TTC549 (cell line): ENCODE data around the gene LRP1B.

Experiments
- FAIRE-seq: peaks from 2 replicates; lab custom pipeline; 2012; peaks lifted over from hg19 to GRCh38; lab: Jason Lieb, UNC

Gene LRP1B

DNA sequence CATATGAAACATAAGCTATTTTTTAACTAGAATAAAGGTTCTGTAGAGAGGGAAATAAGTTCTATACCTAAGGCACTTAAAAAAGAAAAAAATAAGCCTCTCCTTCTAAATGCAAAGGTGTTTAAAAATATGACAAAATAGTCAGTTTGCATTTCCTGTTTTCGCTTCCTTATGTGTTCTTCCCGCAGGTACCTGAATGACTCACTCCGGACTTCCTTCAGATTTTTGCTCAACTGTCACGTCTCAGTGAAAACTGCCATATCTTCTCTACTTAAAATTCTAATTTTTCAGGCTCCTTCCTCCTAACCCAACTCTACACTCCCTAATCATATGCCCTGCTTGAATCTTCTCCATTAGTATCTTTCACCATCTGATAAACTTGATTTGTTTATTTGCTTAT, 1333.1 kb downstream of the LRP1B start:
- no peak for FAIRE-seq

DNA sequence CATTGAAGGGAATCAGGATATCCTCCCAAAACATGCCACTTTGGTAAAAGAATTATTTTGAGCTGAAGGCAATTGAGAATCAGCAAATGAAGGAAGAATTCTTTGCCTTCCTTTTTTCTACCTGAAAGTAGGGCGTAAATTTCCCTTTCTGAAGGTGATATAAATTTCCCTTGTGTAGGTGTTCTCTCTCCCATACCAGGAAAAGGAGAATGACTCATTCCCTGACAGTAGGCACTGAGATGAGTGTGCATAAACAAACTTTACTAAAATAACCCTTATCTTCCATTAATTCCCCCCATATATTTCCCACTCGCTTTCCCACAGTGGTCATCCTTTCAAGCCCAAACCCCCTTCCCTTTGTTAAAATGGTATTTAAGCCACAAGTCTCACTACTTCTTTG, 1339.0 kb downstream of the LRP1B start:
- no peak for FAIRE-seq

DNA sequence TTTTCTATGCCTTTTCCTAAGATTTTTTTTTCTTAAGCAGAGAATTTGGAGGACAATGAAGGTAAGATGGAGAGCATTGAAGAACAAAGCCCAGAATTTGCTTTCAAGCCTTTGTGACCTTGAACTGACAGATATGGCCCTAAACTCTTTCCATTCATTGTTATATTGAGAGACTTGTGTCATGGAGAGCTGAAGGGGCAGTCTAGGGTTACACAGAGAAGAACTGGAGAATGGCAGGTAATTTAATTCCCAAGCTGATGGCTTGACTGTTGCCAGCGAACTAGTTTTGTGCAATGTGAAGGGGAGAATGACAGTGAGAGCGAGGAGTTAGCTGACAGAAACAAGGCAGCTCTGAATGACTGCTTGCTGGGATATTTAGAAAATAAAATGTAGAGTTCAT, 1344.2 kb downstream of the LRP1B start:
- FAIRE-seq, result no peak

DNA sequence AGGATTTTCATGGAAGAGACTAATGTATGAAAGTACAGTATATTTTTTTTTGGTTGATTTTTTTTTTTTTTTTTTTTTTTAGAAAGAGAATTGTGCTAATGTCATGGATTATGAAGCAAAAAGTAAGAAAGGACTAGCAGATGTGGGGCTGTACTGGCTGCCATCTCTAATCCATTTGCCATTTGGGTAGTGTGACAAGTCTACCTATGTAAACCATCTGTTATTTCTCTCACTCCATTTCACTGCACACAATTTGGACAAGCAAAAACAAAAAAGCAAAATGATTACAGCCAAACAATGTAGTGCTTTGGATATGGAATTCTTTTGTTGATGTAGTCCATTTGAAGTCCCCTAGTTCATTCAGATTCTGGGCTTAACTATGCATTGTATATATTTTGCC, 1355.4 kb downstream of the LRP1B start:
- FAIRE-seq, result no peak

DNA sequence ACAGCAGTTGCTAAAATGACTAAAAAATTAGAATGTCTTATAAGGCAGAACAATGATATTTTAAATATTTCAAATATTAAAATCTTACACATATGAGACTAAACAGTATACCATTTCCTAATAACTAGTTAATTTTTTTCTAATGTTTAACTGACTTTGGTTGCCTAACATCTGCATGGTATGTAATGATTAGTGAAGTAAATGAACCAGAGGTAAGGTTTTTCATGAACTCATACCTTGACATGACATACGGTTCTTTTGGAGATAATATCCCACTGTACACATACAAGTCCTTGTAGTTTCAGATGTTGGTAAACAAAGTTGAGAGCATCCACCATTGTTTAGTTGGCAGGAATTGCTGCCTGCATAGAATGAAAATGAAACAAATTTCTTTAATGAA, 1360.2 kb downstream of the LRP1B start:
- FAIRE-seq, result no peak

DNA sequence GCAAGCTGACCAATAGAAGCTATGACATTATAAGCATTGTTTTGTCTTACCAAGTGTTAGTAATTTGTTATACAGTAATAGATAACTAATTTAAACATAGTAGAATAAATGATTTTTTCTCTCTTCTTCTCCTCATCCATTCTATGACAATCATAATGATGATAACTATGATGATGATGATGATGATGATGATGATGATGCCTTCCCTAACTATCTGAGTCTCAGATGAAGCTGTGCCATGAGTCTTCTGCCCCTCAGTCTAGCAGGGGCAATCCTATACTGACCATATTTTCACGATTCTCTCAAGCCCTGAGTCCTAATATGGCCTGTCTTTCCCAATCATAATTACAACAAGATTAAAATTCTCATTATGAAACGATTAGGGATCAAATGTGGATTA, 1369.0 kb downstream of the LRP1B start:
- no peak for FAIRE-seq

DNA sequence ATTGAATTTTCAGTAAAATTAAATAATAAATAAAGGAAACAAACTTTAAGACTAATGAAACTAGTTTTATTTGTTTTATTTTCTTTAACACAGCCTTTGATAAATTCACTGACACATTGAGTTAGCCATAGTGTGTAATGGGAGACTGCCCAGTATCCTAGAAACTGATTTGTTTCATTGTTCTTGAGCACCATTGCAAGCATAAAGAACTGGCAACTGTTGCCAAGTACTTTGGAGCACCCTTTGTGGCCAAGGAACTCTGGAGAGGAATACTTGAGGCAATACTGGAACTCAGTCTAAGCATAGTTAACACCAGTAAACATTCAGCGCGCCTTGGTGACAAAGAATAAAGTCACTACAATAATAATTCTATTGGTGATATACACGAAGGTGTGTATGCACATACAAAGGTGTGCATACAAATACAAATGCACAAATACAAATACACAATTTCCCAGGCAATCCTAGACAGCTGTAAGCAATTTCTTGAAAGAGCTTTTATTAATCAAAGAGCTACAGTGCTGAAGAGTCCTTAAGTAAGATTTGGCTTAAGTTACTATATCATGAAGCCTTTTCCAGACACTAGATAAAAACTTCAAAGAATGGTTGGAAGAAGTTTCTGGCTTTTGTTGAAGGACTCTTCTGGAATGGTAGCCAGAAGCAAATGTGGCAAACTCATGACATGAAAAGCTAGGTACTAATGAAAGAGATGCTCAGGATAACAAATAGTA, 1371.2 kb downstream of the LRP1B start:
- FAIRE-seq, result no peak

DNA sequence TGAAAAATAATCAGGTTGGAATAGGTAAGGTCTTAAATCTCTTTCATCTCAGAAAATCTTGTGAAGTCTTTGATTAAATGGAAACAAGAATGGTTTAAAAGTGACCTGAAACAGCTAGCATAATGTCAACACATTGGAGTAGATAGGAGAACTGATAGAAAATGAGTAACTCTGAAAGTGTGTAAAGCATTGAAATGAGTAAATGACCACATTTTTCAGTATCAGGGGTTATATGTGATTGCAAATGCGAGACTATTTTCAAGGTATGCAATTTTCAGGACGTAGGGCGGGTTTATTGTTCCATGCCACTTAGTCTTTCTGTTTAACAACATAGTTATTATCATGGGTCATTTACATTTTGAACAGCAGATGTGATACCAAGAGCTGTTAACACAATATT, 1383.2 kb downstream of the LRP1B start:
- FAIRE-seq, result no peak

DNA sequence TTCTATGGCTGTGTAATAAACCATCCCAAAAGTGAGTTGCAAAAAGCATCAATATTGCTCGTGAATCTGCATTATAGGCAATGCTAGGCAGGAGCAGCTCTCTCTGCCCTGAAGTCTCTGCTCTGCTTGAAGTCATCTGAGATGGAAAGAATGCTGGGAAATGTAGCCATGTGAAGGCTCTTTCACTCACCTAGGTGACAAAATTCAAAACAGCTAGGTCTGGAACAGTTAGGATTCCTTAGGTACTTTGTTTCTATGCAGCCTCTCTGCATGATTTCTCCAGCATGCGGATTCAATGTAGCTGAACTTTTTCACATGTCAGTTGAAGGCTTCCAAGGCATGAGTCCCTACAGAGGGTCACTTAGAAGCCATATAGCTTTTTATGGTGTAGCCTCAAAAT, 1383.7 kb downstream of the LRP1B start:
- no peak for FAIRE-seq

DNA sequence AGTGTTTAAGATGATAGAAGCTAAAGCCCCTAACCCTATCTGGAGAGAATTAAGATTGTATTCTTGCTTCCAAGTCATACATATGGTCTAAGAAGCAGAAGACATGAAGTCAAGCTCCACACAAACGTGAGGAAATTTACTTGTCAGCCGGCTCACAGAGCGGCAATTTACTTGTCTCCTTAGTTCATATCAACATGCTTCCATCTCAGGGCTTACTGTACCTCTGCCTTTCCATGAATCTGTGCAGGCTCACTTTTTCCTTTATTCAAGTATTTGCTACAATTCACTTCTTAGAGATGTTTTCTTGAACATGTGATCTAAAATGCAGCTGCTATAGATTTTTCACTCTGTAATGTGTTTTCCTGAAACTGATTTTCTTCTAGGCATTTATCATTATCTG, 1386.4 kb downstream of the LRP1B start:
- no peak for FAIRE-seq

DNA sequence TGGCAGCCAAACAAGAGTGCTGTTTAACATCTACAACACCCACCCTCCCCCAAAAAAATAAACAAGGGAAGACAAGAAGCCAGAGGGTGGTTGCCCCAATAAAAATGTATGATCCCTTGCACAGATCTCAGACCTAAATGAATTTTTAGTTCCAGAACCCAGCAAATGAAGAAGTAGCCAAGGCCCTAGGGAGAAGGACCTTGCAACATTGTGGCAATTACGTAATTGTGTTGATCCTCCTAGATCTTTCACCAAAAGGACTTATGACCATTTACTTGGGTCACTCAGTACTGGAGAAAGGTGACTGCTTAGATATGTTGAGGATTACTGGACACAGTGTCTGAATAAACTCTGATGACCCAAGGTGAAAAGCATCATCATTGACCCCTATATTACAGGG, 1393.8 kb downstream of the LRP1B start:
- FAIRE-seq, result no peak

DNA sequence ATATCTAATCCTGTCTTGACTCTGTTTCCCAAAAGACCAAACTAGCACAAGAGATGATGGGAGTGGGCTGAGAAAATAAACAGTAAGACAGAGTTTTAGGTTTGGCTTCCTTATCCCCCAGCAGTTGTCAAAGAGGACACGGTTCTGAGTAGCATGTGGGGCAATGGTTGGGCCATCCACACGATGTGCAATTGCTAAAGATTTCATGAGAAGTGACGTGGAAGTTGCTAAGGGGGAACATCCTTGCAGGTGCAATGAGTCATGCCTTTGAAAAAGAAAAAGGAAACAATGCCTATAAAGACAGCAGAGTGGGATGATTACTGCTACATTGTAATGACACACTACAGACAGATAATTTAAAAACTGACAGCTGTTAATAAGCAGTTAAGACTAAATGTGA, 1395.8 kb downstream of the LRP1B start:
- no peak for FAIRE-seq

DNA sequence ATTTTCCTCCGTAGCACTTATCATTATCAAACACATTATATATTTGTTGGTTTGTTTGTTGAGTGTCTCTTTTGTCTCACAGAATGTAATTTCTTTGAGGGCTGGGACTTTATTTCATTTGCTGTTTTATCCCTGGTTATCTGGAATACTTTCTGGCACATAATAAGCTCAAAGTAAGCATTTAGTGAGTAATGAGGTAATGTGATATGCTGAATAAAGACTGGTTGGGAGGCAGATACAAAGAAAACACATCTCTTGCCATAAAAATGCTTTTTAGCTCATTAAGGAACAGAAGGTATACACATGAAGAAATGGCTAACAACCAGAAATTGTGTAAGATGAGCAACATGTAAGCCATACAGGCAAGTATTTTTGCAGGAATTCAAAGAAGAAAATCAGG, 1411.8 kb downstream of the LRP1B start:
- no peak for FAIRE-seq

DNA sequence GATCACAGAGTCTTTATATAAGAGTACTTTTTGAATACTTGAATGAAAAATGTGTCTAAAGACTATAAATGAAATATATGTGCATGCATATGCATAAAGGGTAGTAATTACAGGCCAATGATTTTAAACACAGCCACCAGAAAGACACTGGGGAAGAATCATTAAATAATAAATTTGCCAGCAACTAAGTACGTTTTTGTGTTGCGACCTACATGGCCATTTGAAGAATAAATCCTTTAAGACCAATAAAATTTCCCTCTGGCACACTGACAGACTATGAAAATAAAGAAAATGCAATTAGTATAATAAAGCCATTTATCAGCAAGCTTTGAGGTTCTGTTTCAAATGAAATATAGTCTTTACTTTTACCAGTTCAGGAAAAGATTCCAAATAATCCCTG, 1413.3 kb downstream of the LRP1B start:
- no peak for FAIRE-seq

DNA sequence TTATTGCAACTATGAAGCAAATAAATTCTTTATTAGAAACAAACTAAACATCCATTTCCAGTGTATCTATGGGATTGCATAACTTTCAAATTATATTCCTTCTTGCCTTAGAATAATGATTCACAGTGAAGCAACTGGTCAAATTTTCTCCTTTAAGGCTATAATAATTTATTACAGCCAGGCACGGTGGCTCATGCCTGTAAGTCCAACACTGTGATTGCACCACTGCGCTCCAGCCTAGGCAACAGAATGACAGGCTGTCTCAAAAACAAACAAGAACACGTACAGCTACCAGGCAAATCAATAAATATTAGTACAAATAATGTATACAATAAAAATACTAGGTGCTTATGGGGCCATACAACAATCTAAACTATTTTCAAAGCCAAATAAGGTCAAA, 1416.2 kb downstream of the LRP1B start:
- no peak for FAIRE-seq

DNA sequence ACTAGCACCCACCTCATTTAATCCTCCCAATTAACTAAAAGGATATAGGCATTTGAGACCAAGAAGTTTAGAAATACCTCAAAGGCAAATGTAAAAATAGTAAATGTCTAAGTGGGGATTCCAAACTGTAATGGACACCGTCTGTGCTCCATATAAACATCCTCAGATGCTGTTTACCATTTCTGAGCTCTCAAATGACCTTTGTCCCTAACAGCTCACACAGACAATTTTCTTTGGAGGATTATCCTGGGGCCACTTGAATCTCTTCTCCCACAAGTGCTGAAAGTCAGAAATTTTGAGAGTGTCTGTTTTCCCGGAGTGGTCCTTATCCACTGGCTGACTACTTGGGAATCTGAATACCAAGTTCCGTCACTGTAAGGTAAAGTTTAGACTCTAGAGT, 1418.9 kb downstream of the LRP1B start:
- no peak for FAIRE-seq

DNA sequence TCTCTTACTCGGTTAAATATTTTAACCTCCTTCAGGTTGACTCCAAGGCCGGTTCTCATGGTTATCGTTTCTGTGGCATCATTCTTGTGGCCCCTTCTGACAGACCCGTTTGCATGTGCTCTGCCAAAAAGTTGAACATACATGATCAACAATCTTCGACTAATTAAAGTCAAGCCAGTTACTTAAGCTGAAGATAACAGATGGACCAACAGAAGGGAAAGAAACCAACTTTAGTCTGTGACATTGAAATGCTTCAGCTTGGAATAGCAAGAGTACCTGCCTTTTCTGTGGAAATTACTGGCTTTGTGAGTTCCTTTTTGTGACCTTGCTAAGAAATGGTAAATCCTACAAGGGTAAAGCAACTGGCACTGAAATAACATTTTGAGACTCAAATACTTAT, 1429.1 kb downstream of the LRP1B start:
- FAIRE-seq, result no peak

DNA sequence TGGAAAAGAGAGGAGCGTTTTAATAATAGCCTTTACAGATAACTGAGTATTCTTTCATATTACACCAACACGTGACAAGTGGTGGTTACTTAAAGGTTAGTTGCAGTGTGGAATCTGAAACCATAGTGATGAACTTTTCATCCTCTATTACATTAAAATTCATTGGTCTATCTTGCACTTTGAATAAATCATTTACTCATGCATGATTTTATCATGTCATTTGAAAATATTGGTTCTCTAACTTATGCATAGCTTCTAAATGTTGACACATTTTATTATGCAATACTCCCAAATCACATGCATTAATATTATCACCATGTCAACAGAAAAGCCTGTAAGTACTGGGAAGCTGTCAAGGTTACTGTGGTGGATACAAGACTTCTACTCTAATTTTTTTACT, 1432.2 kb downstream of the LRP1B start:
- no peak for FAIRE-seq

DNA sequence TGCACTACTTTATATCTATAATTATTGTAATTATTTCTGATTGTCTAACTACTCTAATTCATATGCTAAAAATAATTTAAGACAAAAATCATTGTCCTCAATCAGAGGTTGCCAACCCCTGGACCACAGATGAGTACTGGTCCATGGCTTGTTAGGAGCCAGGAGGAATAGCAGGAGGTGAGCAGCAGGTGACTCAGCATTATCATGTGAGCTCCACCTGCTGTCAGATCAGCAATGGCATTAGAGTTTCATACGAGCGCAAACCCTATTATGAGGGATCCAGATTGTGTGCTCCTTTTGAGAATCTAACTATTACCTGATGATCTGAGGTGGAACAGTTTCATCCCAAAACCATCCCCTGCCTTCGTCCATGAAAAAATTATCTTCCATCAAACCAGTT, 1434.4 kb downstream of the LRP1B start:
- no peak for FAIRE-seq

DNA sequence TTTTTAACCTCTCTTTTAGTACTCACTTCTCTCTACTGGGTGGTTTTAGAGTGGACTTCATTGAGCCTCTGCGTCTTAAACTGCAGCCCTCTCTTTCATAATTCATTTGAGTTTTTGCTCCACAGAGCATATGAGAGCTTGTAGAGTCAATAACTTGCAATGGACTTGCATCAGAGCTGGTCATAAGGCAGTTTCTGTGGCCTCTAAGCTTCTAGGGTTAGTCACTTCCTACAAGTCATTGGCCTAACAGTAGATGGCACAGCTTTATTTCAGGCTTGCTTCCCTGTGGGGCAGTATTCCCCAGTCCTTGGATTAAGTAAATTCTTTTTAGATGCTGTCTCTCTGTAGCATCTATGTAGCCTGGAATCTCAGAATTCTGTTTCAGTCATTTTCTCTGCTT, 1435.7 kb downstream of the LRP1B start:
- FAIRE-seq, result no peak

DNA sequence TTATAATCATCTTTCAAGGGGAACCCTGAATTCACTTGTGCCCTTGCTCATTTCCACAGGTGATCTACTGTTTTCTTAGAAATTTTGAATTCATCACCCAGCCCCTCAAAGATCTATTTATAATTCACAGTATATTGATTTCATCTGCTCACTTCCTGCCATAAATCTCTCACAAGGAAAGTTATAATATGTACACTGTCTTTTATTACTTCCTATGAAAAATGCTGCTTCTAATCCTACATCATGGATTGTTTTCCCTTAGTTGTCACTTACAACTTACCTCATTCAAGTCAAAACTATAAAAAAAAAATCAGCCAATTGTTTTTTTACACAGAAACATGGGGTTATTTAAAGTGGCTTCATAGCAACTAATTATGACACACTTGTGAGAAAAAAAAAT, 1443.0 kb downstream of the LRP1B start:
- no peak for FAIRE-seq

DNA sequence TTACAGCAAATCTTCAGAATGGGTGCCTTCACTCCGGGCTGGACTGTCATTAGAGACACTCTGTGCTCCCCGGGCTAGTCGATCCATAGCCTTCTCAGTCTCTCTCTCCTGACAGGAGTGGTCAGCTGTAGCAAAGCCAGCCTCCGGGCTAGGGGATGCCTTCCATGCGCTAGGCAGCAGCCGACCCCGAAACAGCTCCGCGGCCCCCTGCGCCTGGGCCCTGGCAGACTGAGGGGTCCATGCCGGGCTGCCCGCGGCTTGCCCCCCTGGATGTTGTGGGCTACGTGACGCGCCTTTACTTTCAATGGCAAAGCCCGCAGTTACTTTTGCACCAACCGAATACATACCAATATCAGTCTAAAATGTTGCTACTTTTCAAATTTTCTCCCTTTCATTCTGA, 1447.2 kb downstream of the LRP1B start:
- no peak for FAIRE-seq

DNA sequence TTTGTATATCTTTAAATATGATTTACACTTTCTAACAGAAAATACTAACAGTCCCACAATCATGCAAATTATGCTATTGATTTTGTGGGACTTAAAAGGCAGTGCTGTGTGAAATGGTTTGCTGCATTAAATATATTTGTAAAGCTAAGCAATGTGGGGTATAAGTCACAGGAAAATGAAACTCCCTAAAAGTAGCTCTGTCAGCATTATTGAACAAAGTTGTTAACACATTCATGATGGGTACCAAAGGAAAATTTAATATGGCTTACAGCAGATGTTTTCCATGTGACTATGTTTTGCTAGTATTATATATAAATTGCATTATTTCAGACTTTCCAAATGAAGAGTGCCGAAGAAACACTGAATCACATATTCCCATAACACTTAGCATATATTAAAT, 1450.0 kb downstream of the LRP1B start:
- FAIRE-seq, result no peak

DNA sequence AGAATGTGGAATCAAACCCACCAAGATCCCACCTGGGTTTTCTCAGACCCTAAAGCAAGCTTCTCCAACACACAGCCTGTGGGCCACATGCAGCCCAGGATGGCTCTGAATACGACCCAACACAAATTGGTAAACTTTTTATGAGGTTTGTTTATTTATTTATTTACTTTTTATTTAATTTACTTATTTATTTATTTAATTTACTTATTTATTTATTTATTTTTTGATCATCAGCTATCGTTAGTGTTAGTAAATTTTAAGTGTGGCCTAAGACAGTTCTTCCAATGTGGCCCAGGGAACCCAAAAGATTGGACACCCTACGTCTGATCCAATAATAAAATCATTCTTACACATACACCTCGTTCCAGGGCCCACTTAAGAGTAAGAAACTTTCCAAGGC, 1451.1 kb downstream of the LRP1B start:
- FAIRE-seq, result no peak

DNA sequence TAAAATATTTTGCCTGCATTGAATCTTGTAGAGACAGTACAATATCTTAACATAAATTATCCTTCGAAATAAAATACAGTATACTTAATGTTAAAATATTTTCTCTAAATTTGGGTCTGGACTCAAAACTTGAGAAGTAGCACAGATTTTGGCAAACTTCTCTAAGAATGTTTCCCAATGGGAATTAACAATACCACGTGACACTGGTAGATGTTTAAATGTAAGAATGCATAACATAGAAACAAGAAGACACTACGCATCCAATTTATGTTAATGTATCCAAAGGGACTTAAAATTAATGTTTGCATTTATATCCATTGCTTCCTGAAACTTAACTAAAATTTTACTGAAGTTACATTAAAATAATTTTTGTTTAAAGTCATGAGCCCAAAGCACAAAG, 1460.9 kb downstream of the LRP1B start:
- FAIRE-seq, result no peak
